Measurements from ENCODE around the gene CASZ1. TPM values are rescaled to one million over a fixed set of nuclear protein-coding genes. Genes with fewer than 3 reads are reported as not detected.

Gene CASZ1
- polyA plus RNA-seq, 2 of the 4 experiments (the other 2 are of a cell fraction), result 0.52 to 1.2 TPM

DNA sequence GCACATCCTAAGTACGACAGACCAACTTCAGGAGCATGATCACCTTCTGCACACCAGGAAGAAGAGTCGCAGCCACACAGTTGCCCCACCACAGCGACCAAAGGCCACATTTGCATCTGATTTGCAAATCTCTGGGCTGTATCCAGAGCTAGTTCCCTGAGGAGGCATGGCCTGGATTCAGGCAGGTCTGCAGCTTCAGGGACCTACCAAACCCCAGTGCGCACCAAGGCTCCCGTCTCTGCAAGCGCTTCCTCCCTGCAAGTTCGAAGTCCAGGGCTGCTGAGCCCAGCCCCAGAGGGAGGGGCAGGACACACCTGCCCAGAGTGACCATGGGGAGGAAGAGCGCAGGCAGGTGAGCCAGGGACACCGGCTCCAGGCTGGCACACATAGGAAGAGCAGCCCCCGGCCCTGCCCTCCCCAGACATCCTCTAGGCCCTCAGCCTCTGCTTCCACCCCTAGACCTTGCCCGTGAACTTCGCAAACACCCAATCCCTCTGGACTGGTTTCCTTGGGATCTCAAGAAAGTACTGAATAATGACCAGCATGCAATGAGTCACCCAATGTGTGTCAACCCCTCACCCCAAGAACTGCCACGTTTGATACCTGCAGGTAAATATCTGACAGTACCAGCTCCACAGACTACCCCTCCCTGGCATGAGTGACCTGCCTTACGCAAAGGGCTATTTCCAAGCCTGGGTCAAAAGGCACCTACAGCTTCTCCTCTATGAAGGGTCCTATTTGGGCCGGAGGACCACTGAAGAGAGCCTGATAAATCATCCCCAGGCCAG is 36.8 kb downstream of the CASZ1 start (continued):
- no peak for TF ChIP-seq BHLHE40 (IDR thresholded peaks at IDR 0.05; ENCODE audit: low read depth, low read length)

DNA sequence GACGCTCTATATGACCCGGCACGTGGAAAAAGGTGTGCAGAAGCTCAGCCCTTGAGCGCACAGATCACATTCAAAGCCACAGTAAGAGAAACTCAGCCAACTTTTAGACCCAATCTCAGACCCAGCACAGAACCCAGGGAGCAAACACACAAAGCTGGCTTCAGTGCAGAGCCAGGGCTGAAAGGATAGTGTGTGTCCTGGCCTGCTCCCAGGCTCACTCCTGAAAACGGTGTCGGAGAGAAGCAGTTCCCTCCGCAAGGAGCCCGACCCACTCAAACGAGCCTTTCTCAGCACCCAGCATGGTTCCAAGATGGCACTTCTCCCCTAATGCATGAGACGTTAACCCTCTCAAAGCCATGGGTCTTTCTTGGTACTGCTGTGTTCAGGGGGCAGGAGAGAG is 39.6 kb downstream of the CASZ1 start:
- no peak for ATAC-seq
- no peaks in the 10 kb centered on the region for H3K4me1 ChIP-seq
- ChIA-PET CTCF (no interaction called here), POLR2A (no interaction called here)
- DNase-seq (ENCODE audit: low read depth in 1 of 2, low spot score in 1 of 2), result no peak
- no peak overlapping the region for H3K4me2 ChIP-seq
- 82% methylated on average over 5 of the region's 10 CpGs for WGBS (ENCODE audit: missing lambda C conversion rate)
- no peak for FAIRE-seq
- H3K9me3 ChIP-seq, result no peaks in the 10 kb centered on the region
- H3K4me3 ChIP-seq, result no peak overlapping the region
- H3K27ac ChIP-seq, result no peak overlapping the region
- TF ChIP-seq EP300 (IDR thresholded peaks at IDR 0.05) (no peak), CBX2 (IDR thresholded peaks at IDR 0.05; ENCODE audit: borderline replicate concordance, low read depth) (no peak), HOXB13 (CRISPR knock-in tag; IDR thresholded peaks at IDR 0.05; ENCODE audit: low read depth) (no peak), SMC3 (IDR thresholded peaks at IDR 0.05) (no peak), HDAC2 (IDR thresholded peaks at IDR 0.05) (no peak), HOXB5 (CRISPR knock-in tag; IDR thresholded peaks at IDR 0.05) (no peak), REST (IDR thresholded peaks at IDR 0.05) (no peak), TFCP2L1 (CRISPR knock-in tag; IDR thresholded peaks at IDR 0.05) (no peak), FOXS1 (CRISPR knock-in tag; IDR thresholded peaks at IDR 0.05) (no peak)
- TF ChIP-seq, protein P1, sequence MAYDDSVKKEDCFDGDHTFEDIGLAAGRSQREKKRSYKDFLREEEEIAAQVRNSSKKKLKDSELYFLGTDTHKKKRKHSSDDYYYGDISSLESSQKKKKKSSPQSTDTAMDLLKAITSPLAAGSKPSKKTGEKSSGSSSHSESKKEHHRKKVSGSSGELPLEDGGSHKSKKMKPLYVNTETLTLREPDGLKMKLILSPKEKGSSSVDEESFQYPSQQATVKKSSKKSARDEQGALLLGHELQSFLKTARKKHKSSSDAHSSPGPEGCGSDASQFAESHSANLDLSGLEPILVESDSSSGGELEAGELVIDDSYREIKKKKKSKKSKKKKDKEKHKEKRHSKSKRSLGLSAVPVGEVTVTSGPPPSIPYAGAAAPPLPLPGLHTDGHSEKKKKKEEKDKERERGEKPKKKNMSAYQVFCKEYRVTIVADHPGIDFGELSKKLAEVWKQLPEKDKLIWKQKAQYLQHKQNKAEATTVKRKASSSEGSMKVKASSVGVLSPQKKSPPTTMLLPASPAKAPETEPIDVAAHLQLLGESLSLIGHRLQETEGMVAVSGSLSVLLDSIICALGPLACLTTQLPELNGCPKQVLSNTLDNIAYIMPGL (CRISPR knock-in tag; IDR thresholded peaks at IDR 0.05; ENCODE audit: borderline replicate concordance), result no peak
- TF ChIP-seq, protein P2, sequence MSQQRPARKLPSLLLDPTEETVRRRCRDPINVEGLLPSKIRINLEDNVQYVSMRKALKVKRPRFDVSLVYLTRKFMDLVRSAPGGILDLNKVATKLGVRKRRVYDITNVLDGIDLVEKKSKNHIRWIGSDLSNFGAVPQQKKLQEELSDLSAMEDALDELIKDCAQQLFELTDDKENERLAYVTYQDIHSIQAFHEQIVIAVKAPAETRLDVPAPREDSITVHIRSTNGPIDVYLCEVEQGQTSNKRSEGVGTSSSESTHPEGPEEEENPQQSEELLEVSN (IDR thresholded peaks at IDR 0.05; ENCODE audit: borderline replicate concordance, low read depth), result no peak

- Histone ChIP-seq H3K4me3 (no peak overlapping the region), H3K9me3 (no peaks in the 10 kb centered on the region), H3K4me1 (no peaks in the 10 kb centered on the region), H3K27ac (no peak overlapping the region), H3K4me2 (no peak overlapping the region)
- TF ChIP-seq FOSL2 (IDR thresholded peaks at IDR 0.05) (no peak), FOSL2 (CRISPR knock-in tag; IDR thresholded peaks at IDR 0.05) (no peak), ZFP36 (IDR thresholded peaks at IDR 0.05; ENCODE audit: borderline replicate concordance, partially characterized antibody) (no peak), SREBF2 (IDR thresholded peaks at IDR 0.05) (no peak), CBX2 (IDR thresholded peaks at IDR 0.05; ENCODE audit: borderline replicate concordance, low read depth) (no peak), GATA3 (IDR thresholded peaks at IDR 0.05; ENCODE audit: borderline replicate concordance) (no peak)
- FAIRE-seq (no peak), DNase-seq (ENCODE audit: low read depth in 1 of 2, low spot score in 1 of 2) (peak in 1 of 2 experiments; percentile 22), ATAC-seq (peak in 1 of 2 experiments; percentile 76; a peak in 3 of 6 replicates)
- WGBS (ENCODE audit: missing lambda C conversion rate), result 64% methylated on average over 7 of the region's 23 CpGs
- POLR2A ChIA-PET, result no interaction called here
- CTCF ChIA-PET, result interaction anchor here (0.9 kb wide), 1 partner anchor 45 kb away, joined by 3 read pairs; no protein-coding TSS in a partner anchor
Observed at GRCh38 chr1:10755970-10756521, 40.4 kb downstream of the CASZ1 start.
